AML-193 (cell line): Measurements from ENCODE around the gene NUDT2.
A peak's percentile ranks its signal among the peaks of the same experiment; 100 is the strongest.
"Not testable (repeated sequence)": the region's sequence is repeated elsewhere in the genome, so short reads cannot be mapped to it uniquely, and the experiment has no call there.

ENCODE experiments used
- DNase-seq, 2 experiments: peaks; one replicate each; lab custom pipeline; 2025; lab: John Stamatoyannopoulos, UW

Gene NUDT2

GRCh38 chr9:34328987-34329832, at the start of gene NUDT2, which contains the start of gene KIF24:
Gene NUDT2, plus strand, starts transcription at chr9:34329569. Its CDS starts 9,471 bp downstream, at chr9:34339040.
Gene KIF24, minus strand, starts transcription at chr9:34329268. Its CDS starts 17,922 bp downstream, at chr9:34311346.
- DNase-seq = peak; percentile 100

GRCh38 chr9:34282096-34282495, 47.3 kb upstream of the NUDT2 start:
- no peak for DNase-seq

- no peak for DNase-seq
Observed at GRCh38 chr9:34289159-34289558, 40.2 kb upstream of the NUDT2 start.

- no peak for DNase-seq
Observed at GRCh38 chr9:34291023-34291422, 38.3 kb upstream of the NUDT2 start.

- DNase-seq = no peak
Observed at GRCh38 chr9:34291423-34291822, 37.9 kb upstream of the NUDT2 start.

- DNase-seq = no peak
Observed at GRCh38 chr9:34292552-34292951, 36.8 kb upstream of the NUDT2 start.

GRCh38 chr9:34301064-34301463, 28.3 kb upstream of the NUDT2 start:
- not testable (repeated sequence) for DNase-seq

- not testable (repeated sequence) for DNase-seq
Observed at GRCh38 chr9:34308316-34308715, 21.1 kb upstream of the NUDT2 start.

GRCh38 chr9:34310215-34310614, 19.2 kb upstream of the NUDT2 start:
- no peak for DNase-seq

- DNase-seq = no peak
Observed at GRCh38 chr9:34311499-34312185, 17.7 kb upstream of the NUDT2 start.

GRCh38 chr9:34317436-34317835, 11.9 kb upstream of the NUDT2 start:
- DNase-seq = no peak

- no peak for DNase-seq
Observed at GRCh38 chr9:34318163-34318790, 11.1 kb upstream of the NUDT2 start.

GRCh38 chr9:34321451-34321850, 7.9 kb upstream of the NUDT2 start:
- DNase-seq = peak in 1 of 2 experiments; percentile 10

- DNase-seq = no peak
Observed at GRCh38 chr9:34322899-34323591, 6.3 kb upstream of the NUDT2 start.

GRCh38 chr9:34326690-34327089, 2.7 kb upstream of the NUDT2 start:
- no peak for DNase-seq

- peak in 1 of 2 experiments; percentile 60 for DNase-seq
Observed at GRCh38 chr9:34328500-34328986, 826 bp upstream of the NUDT2 start.

GRCh38 chr9:34331196-34331595, 1.8 kb downstream of the NUDT2 start:
- DNase-seq = peak in 1 of 2 experiments; percentile 47

GRCh38 chr9:34332076-34332964, 3.0 kb downstream of the NUDT2 start:
- peak; percentile 18 to 23 for DNase-seq

GRCh38 chr9:34333836-34334235, 4.5 kb downstream of the NUDT2 start:
- DNase-seq = no peak

- DNase-seq = no peak
Observed at GRCh38 chr9:34334337-34334824, 5.0 kb downstream of the NUDT2 start.

- DNase-seq = no peak
Observed at GRCh38 chr9:34334916-34335315, 5.5 kb downstream of the NUDT2 start.
